Measurements from ENCODE around the gene MTFR2. TPM values are rescaled to one million over a fixed set of nuclear protein-coding genes. Genes with fewer than 3 reads are reported as not detected.

Gene MTFR2
- total RNA-seq, 2 donors from 2014 or later = 4.0 to 6.3 TPM

- no peak for DNase-seq
- H3K36me3 Mint-ChIP-seq (ENCODE audit: low read depth) = no peaks in the 10 kb centered on the region
- Histone ChIP-seq H3K27ac (ENCODE audit: low read depth, low read length) (no peak overlapping the region), H3K36me3 (ENCODE audit: control insufficient read depth, insufficient read depth, low read length) (no peaks in the 10 kb centered on the region), H3K4me1 (ENCODE audit: control insufficient read depth, insufficient read depth, low read length) (no peaks in the 10 kb centered on the region), H3K4me3 (ENCODE audit: low read length) (no peak overlapping the region), H3K27me3 (ENCODE audit: control insufficient read depth, insufficient read depth, low read length, poor library complexity, severe bottlenecking) (no peaks in the 10 kb centered on the region), H3K9ac (ENCODE audit: extremely low read depth, low read length, poor library complexity, severe bottlenecking) (no peak overlapping the region), H3K9me3 (ENCODE audit: control insufficient read depth, low read length) (no peaks in the 10 kb centered on the region)
- H3K4me3 Mint-ChIP-seq = no peak overlapping the region
- H3K27me3 Mint-ChIP-seq (ENCODE audit: insufficient read depth) = no peaks in the 10 kb centered on the region
- no peaks in the 10 kb centered on the region for H3K4me1 Mint-ChIP-seq
- no peaks in the 10 kb centered on the region for H3K9me3 Mint-ChIP-seq
- 97 to 100% methylated on average over 1 to 9 of the region's 10 CpGs for WGBS, 2 experiments (ENCODE audit: insufficient coverage in 1 of 2, insufficient read length in 1 of 2)
- TF ChIP-seq CTCF (conservative IDR thresholded peaks at IDR 0.05) = no peak
- H3K27ac Mint-ChIP-seq = no peak overlapping the region
Observed at GRCh38 chr6:136216503-136217401, 33.4 kb downstream of the MTFR2 start.

GRCh38 chr6:136213853-136214252, 36.3 kb downstream of the MTFR2 start:
- no peaks in the 10 kb centered on the region for H3K36me3 Mint-ChIP-seq (ENCODE audit: low read depth)
- no peak overlapping the region for H3K27ac ChIP-seq (ENCODE audit: low read depth, low read length)
- no peak for DNase-seq
- H3K4me1 ChIP-seq (ENCODE audit: control insufficient read depth, insufficient read depth, low read length) = no peaks in the 10 kb centered on the region
- H3K9me3 Mint-ChIP-seq = no peaks in the 10 kb centered on the region
- no peak for TF ChIP-seq CTCF (conservative IDR thresholded peaks at IDR 0.05)
- H3K4me3 Mint-ChIP-seq = no peak overlapping the region
- no peak overlapping the region for H3K4me3 ChIP-seq (ENCODE audit: low read length)
- H3K4me1 Mint-ChIP-seq = no peaks in the 10 kb centered on the region
- H3K9me3 ChIP-seq (ENCODE audit: control insufficient read depth, low read length) = no peaks in the 10 kb centered on the region
- H3K27me3 Mint-ChIP-seq (ENCODE audit: insufficient read depth) = no peaks in the 10 kb centered on the region
- H3K27ac Mint-ChIP-seq = no peak overlapping the region
- no peak overlapping the region for H3K9ac ChIP-seq (ENCODE audit: extremely low read depth, low read length, poor library complexity, severe bottlenecking)
- no peaks in the 10 kb centered on the region for H3K36me3 ChIP-seq (ENCODE audit: control insufficient read depth, insufficient read depth, low read length)
- H3K27me3 ChIP-seq (ENCODE audit: control insufficient read depth, insufficient read depth, low read length, poor library complexity, severe bottlenecking) = no peaks in the 10 kb centered on the region

- Histone ChIP-seq H3K36me3 (ENCODE audit: control insufficient read depth, insufficient read depth, low read length) (no peaks in the 10 kb centered on the region), H3K4me3 (ENCODE audit: low read length) (no peak overlapping the region), H3K27ac (ENCODE audit: low read depth, low read length) (no peak overlapping the region), H3K27me3 (ENCODE audit: control insufficient read depth, insufficient read depth, low read length, poor library complexity, severe bottlenecking) (no peaks in the 10 kb centered on the region), H3K4me1 (ENCODE audit: control insufficient read depth, insufficient read depth, low read length) (no peaks in the 10 kb centered on the region), H3K9me3 (ENCODE audit: control insufficient read depth, low read length) (no peaks in the 10 kb centered on the region), H3K9ac (ENCODE audit: extremely low read depth, low read length, poor library complexity, severe bottlenecking) (no peak overlapping the region)
- DNase-seq = no peak
- Mint-ChIP-seq H3K4me1 (no peaks in the 10 kb centered on the region), H3K36me3 (ENCODE audit: low read depth) (no peaks in the 10 kb centered on the region), H3K4me3 (no peak overlapping the region), H3K27ac (no peak overlapping the region), H3K9me3 (no peaks in the 10 kb centered on the region), H3K27me3 (ENCODE audit: insufficient read depth) (no peaks in the 10 kb centered on the region)
- WGBS, 2 experiments (ENCODE audit: insufficient coverage in 1 of 2, insufficient read length in 1 of 2) = 91 to 93% methylated on average over 5 of the region's 5 CpGs
- TF ChIP-seq CTCF (conservative IDR thresholded peaks at IDR 0.05) = no peak
Observed at GRCh38 chr6:136213012-136213539, 37.0 kb downstream of the MTFR2 start.
